ENCODE results near the gene FBXL7. TPM values are rescaled to one million over a fixed set of nuclear protein-coding genes. Genes with fewer than 3 reads are reported as not detected.
A peak's percentile ranks its signal among the peaks of the same experiment; 100 is the strongest.

The FBXL7 gene
- total and polyA plus RNA-seq, 2 of the 8 experiments (the other 6 are each of a cell fraction or from before 2014, with no cell fraction given), result 17.7 to 17.8 TPM

- ChIA-PET CTCF (ENCODE audit: partially characterized antibody) (interaction anchor here (0.7 to 5.5 kb wide), 5 partner anchors 9 to 130 kb away, joined by 3 to 32 read pairs (median 3); no protein-coding TSS in a partner anchor), POLR2A (ENCODE audit: partially characterized antibody) (interaction anchor here (0.6 to 0.9 kb wide), 2 partner anchors 9 to 211 kb away, joined by 3 read pairs; no protein-coding TSS in a partner anchor)
- no peak overlapping the region for H4K5ac ChIP-seq (ENCODE audit: insufficient read length, low read depth, low read length)
- no peaks in the 10 kb centered on the region for H4K20me1 ChIP-seq (replicated peaks in 1 of 2; ENCODE audit: control insufficient read depth in 1 of 2, insufficient read depth in 2 of 2, low read length in 2 of 2)
- FAIRE-seq (no peak), DNase-seq (ENCODE audit: low read depth in 1 of 2, low spot score in 2 of 2) (no peak)
- no peak overlapping the region for H2BK120ac ChIP-seq (replicated peaks; ENCODE audit: low read depth, low read length)
- H3K4me1 ChIP-seq (replicated peaks in 1 of 4; ENCODE audit: control insufficient read depth in 3 of 4, insufficient read depth in 4 of 4, low read length in 3 of 4), result no peaks in the 10 kb centered on the region; a peak in 1 of 7 replicates
- H3K23me2 ChIP-seq (ENCODE audit: low read depth, low read length), result no peaks in the 10 kb centered on the region
- H3K14ac ChIP-seq (ENCODE audit: insufficient read length), result no peak overlapping the region
- H3K4me3 ChIP-seq (ENCODE audit: extremely low read depth in 1 of 4, insufficient read depth in 2 of 4, low read depth in 3 of 4, low read length in 4 of 4), result no peak overlapping the region
- no peak overlapping the region for H2AK5ac ChIP-seq (ENCODE audit: low read depth, low read length)
- H3K36me3 ChIP-seq (ENCODE audit: control insufficient read depth in 2 of 4, insufficient read depth in 4 of 4, low read length in 3 of 4), result no peaks in the 10 kb centered on the region; a peak in 1 of 8 replicates
- no peaks in the 10 kb centered on the region for H3K27me3 ChIP-seq (replicated peaks in 1 of 4; ENCODE audit: control insufficient read depth in 3 of 4, extremely low read depth in 1 of 4, insufficient read depth in 3 of 4, low read length in 3 of 4)
- H3K18ac ChIP-seq (ENCODE audit: extremely low read depth, low read length), result no peak overlapping the region
- H2BK20ac ChIP-seq (ENCODE audit: low read length), result no peak overlapping the region
- H3K23ac ChIP-seq (ENCODE audit: insufficient read length), result no peak overlapping the region
- TF ChIP-seq CEBPB (IDR thresholded peaks at IDR 0.05; ENCODE audit: low read depth, low read length) (peak; percentile 96), CREB1 (IDR thresholded peaks at IDR 0.05) (no peak)
- no peak overlapping the region for H3K4ac ChIP-seq (replicated peaks; ENCODE audit: insufficient read length, low read depth, low read length)
- no peak overlapping the region for H4K91ac ChIP-seq (replicated peaks; ENCODE audit: insufficient read length, low read length)
- H2BK12ac ChIP-seq (ENCODE audit: low read depth, low read length), result no peak overlapping the region
- no peak overlapping the region for H3K4me2 ChIP-seq (ENCODE audit: insufficient read depth in 1 of 2, low read depth in 2 of 2, low read length in 2 of 2)
- H2AFZ ChIP-seq (ENCODE audit: low read length), result no peak overlapping the region
- H3K79me1 ChIP-seq (ENCODE audit: low read depth, low read length), result peaks cover 3% of the 10 kb centered on the region
- H3K9ac ChIP-seq (replicated peaks in 1 of 4; ENCODE audit: extremely low read depth in 1 of 4, low read depth in 3 of 4, low read length in 3 of 4), result no peak overlapping the region
- H3K79me2 ChIP-seq (ENCODE audit: control insufficient read depth in 1 of 2, insufficient read depth in 2 of 2, low read length in 2 of 2), result peaks cover 0 to 11% of the 10 kb centered on the region in 2 experiments; a peak in 3 of 4 replicates
- H2BK15ac ChIP-seq (ENCODE audit: low read length), result no peak overlapping the region
- H3K56ac ChIP-seq (replicated peaks; ENCODE audit: insufficient read length, low read depth, low read length), result no peak overlapping the region
- H4K8ac ChIP-seq (ENCODE audit: extremely low read depth, insufficient read depth, low read length), result no peak overlapping the region
- H3K9me3 ChIP-seq (ENCODE audit: insufficient read depth in 2 of 2, low read depth in 1 of 2, low read length in 1 of 2), result no peaks in the 10 kb centered on the region
- no peak overlapping the region for H3K27ac ChIP-seq (ENCODE audit: low read depth, low read length)
- WGBS, 2 experiments (ENCODE audit: extremely low coverage in 1 of 2, insufficient coverage in 1 of 2, insufficient read length in 1 of 2, insufficient replicate concordance in 2 of 2, low coverage in 1 of 2, low lambda C conversion rate in 2 of 2, missing lambda C conversion rate in 1 of 2), result 100% methylated on average over 2 of the region's 2 CpGs; no CpG with 5 or more reads in 1 of the 2 experiments
- no peak overlapping the region for H2BK5ac ChIP-seq (ENCODE audit: low read depth, low read length)
Measured at GRCh38 chr5:15611008-15611407, 111.0 kb downstream of the FBXL7 start.

All from H1 (cell line).